D721Med (cell line): ENCODE measurements around the gene UBR1.
"Not testable (repeated sequence)": the region's sequence is repeated elsewhere in the genome, so short reads cannot be mapped to it uniquely, and the experiment has no call there.

Experiments used
- DNase-seq: peaks from one replicate; pipeline ENCODE4 v3.0.0; 2011; ENCODE audit warnings: low spot score; ENCODE audit not compliant: insufficient read length
- FAIRE-seq: peaks from 2 replicates; lab custom pipeline; 2011; peaks lifted over from hg19 to GRCh38; lab: Jason Lieb, UNC
- TF ChIP-seq, protein P1 (sequence below): IDR thresholded peaks from 2 replicates; pipeline ENCODE4 v1.5.1; 2012; ENCODE audit warnings: mild to moderate bottlenecking, control low read depth; ENCODE audit not compliant: insufficient read depth; ENCODE audit errors: missing control alignments

Gene UBR1

DNA sequence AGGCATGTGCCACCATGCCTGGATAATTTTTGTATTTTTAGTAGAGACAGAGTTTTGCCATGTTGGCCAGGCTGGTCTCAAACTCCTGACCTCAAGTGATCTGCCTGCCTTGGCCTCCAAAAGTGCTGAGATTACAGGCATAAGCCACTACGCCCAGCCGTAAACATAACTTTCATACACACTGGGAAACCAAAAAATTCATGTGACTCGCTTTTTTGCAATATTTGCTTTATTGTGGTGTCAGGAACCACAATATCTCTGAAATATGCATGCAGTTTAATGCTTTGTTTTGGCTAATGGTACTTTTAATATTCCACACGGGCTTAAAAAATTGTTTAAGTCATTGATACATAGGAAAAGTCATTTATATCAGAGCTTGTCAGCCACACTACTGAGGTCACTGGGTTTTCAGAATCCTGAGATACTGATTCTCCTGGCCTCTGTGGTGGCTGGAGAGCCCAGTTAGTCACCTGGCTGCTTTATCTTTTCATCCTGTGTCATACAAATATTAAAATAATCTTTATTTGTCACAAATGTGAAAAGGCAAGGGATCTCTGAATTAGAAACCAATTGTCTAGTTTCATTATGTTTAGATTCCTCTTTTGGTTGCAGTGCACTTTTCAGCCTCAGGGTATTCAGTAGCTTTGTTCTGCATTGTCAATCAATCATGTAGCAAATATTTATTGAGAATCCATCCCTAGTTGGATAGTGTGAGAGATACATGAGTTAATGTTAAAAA is 37.5 kb upstream of the UBR1 start:
- no peak for FAIRE-seq
- no peak for DNase-seq
- TF ChIP-seq, protein P1, sequence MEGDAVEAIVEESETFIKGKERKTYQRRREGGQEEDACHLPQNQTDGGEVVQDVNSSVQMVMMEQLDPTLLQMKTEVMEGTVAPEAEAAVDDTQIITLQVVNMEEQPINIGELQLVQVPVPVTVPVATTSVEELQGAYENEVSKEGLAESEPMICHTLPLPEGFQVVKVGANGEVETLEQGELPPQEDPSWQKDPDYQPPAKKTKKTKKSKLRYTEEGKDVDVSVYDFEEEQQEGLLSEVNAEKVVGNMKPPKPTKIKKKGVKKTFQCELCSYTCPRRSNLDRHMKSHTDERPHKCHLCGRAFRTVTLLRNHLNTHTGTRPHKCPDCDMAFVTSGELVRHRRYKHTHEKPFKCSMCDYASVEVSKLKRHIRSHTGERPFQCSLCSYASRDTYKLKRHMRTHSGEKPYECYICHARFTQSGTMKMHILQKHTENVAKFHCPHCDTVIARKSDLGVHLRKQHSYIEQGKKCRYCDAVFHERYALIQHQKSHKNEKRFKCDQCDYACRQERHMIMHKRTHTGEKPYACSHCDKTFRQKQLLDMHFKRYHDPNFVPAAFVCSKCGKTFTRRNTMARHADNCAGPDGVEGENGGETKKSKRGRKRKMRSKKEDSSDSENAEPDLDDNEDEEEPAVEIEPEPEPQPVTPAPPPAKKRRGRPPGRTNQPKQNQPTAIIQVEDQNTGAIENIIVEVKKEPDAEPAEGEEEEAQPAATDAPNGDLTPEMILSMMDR = no peak

DNA sequence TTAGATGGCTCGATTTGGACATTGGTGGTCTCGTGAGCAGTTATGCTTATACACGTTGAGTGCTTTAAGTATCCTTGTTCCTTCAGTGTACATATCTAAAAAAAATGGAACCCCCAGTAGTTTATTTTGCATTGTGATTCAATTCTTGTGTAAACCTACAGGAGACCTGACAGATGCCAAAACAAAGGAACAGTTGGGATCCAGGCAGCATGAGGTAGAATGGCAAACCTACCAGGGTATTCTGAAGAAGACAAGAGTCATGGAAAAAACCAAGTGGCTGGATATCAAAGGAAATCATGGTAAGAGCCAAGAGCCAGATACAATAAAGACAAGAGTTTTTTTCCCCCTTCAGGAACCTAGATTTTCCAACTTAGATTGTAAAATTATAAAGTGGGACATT is 29.5 kb upstream of the UBR1 start:
- DNase-seq = no peak
- TF ChIP-seq, protein P1 = no peak
- FAIRE-seq = no peak

DNA sequence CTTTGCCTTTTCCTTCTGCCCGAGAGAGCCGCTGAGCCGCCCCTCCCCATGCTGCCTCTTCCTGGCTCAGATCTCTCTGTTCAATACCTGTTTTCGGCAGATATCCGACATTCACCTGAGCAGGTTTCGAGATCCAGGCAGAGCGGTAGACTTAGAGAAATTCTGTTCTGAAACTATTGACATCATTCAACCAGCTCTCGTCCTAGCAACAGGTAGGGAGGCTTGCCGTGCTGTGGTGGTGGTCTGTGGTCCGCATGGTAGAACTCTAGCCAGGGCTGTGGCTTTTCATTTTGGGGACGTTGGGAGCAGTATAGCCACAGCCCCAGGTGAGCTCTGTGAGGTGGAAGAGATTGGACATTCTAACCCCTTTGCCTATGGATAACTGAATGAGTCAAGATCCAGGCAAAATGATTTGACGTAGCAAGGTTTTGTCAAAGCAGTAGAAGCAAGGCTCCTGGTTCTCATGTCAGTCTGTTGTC is 28.4 kb upstream of the UBR1 start:
- FAIRE-seq = no peak

DNA sequence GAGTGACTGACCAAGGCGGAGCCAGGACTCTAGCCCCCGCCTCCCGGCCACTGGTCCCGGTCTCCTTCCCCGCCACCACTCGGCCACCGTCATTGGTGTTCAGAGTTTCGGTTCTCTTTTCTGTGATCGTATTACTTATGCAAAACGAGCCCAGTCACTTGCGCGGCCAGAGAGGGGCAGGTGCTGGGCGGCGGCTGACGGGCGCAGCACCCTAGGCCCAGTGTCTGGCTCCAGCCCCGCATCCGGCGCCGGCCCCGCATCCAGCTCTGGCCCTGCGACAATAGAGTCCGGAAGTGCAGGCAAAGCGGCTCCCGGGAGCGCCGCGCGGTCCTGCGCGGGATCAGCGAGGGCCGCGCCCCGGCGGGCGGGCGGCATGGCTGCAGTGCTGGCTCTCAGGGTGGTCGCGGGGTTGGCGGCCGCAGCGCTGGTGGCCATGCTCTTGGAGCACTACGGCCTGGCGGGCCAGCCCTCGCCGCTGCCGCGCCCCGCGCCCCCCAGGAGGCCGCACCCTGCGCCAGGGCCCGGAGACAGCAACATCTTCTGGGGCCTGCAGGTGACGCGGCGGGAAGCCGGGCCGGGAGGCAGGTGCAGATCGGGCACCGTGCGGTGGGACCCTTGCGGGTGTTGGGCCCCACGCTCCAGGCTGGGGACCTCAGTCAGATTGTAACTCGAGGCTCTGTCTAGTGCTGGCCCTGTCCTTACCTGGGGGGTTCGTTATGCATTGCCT is 27.8 kb upstream of the UBR1 start, which contains the start of gene TMEM62:
Gene TMEM62, plus strand, starts transcription at position 157 of the 727 bp plus-strand sequence. Its CDS starts 217 bp downstream, at position 374.
- DNase-seq = peak; percentile 57

More for the DNA sequence above, 28.4 kb upstream of the UBR1 start:
- DNase-seq = no peak
- TF ChIP-seq, protein P1 = no peak

DNA sequence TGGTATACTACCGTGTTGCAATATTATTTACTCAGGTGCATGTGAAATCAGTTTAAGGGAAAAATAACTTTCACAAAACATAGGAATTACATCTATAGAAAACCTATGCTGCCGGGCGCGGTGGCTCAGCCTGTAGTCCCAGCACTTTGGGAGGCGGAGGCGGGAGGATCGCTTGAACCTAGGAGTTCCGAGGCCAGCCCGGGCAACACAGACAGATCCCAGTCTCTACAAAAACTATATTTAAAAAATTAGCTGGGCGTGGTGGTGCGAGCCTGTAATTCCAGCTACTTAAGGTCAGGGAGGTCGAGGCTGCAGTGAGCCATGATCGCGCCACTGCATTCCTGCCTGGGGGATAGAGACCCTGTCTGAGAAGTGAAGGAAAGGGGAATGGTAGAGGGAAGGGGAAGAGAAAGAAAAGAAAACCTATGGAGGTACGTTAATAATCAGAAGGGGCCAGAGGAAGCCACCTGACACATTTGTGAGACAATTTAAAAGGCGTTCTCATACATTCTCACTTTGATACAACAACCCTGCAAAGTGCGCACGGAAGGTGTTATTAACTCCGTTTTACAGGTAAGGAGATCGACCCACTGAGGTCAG is 27.1 kb upstream of the UBR1 start:
- FAIRE-seq (no peak), DNase-seq (no peak)
- TF ChIP-seq, protein P1 = no peak

More for the DNA sequence above, 27.8 kb upstream of the UBR1 start, which contains the start of gene TMEM62:
- TF ChIP-seq, protein P1 = no peak
- no peak for FAIRE-seq

DNA sequence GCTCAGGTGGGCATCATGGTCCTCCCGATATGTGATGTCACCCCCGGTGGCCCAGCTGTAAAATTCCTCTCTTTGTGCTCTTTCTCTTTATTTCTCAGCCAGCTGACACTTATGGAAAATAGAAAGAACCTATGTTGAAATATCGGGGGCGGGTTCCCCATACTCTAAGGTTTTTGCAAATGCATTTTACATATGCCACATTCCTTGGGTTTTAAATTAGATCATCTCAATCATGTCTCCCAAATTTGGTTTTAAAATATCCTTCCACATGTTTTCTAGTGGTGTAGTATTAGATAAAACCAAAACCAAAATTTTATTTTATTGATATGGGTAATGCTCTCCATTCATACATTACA is 23.1 kb upstream of the UBR1 start:
- DNase-seq (no peak), FAIRE-seq (no peak)
- TF ChIP-seq, protein P1 = no peak

DNA sequence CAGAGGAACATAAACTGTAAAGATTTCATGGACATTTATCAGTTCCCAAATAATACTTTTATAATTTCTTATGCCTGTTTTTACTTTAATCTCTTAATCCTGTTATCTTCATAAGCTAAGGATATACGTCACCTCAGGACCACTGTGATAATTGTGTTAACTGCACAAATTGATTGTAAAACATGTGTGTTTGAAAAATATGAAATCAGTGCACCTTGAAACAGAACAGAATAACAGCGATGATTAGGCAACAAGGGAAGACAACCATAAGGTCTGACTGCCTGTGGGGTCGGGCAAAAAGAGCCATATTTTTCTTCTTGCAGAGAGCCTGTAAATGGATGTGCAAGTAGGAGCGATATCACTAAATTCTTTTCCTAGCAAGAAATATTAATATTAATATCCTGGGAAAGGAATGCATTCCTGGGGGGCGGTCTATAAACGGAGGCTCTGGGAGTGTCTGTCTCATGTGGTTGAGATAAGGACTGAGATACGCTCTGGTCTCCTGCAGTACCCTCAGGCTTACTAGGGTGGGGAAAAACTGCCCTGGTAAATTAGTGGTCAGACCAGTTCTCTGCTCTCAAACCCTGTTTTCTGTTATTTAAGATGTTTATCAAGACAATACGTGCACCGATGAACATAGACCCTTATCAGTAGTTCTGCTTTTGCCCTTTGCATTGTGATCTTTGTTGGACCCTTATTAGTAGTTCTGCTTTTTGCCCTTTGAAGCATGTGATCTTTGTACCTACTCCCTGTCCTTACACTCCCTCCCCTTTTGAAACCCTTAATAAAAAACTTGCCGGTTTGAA is 22.5 kb upstream of the UBR1 start:
- not testable (repeated sequence) for FAIRE-seq, DNase-seq
